Stomach (tissue), 9 donors: Measurements from ENCODE around the gene GAP43. TPM values are rescaled to one million over a fixed set of nuclear protein-coding genes. Genes with fewer than 3 reads are reported as not detected.

Experiments
- DNase-seq, 2 donors: peaks; one replicate each; pipeline versions ENCODE4 v3.0.0 to v3.0.0-alpha.2; 2013 to 2019
- H3K27ac ChIP-seq, 5 donors: fragments of 200-600 bp in 4 of 5; sonication (generic) in 4 of 5; one replicate each; pipeline ENCODE4 v1.5.1; 2013 to 2019; ENCODE audit warnings: mild to moderate bottlenecking in 1 of 5, moderate library complexity in 1 of 5
- H3K27me3 ChIP-seq, 3 donors: fragments of 200-600 bp; sonication (generic); one replicate each; pipeline ENCODE4 v1.5.1; 2017 to 2019; ENCODE audit warnings: mixed run types in 1 of 3
- H3K36me3 ChIP-seq, 4 donors: fragments of 200-600 bp; sonication (generic); 1 replicate in 3 of 4; 2 replicates in 1 of 4; pipeline ENCODE4 v1.5.1; 2016 to 2019
- H3K4me1 ChIP-seq, 4 donors: fragments of 200-600 bp; sonication (generic); one replicate each; pipeline ENCODE4 v1.5.1; 2016 to 2019
- H3K4me3 ChIP-seq, 4 donors: fragments of 200-600 bp; sonication (generic) in 3 of 4; one replicate each; pipeline ENCODE4 v1.5.1; 2016 to 2019; ENCODE audit warnings: mild to moderate bottlenecking in 1 of 4
- H3K9me3 ChIP-seq, 4 donors: fragments of 200-600 bp; sonication (generic); one replicate each; pipeline ENCODE4 v1.5.1; 2016 to 2019
- EP300 ChIP-seq: sonication (generic); formaldehyde crosslinking; IDR thresholded peaks from one replicate; pipeline ENCODE4 v1.6.1; 2017; ENCODE audit warnings: antibody characterized with exemption
- POLR2A ChIP-seq, 4 donors: fragments of 450-650 bp; IDR thresholded peaks; one replicate each; pipeline ENCODE4 v1.6.1; 2016; ENCODE audit warnings: antibody characterized with exemption in 4 of 4, control low read depth in 2 of 4, mild to moderate bottlenecking in 1 of 4, moderate library complexity in 1 of 4
- POLR2AphosphoS5 ChIP-seq, 3 donors: sonication (generic); formaldehyde crosslinking; IDR thresholded peaks; one replicate each; pipeline ENCODE4 v1.6.1; 2016; ENCODE audit warnings: antibody characterized with exemption in 3 of 3
- WGBS, 5 donors: extraction: QIAGEN DNeasy Blood & Tissue Kit in 3 of 5; methylation state at CpG; one replicate each; pipeline versions ENCODE4 v1.1.5 to v1.1.7; 2013 to 2018; 5-methylcytosine and 5-hydroxymethylcytosine counted together
- intact Hi-C: fragments of 100-400 bp; cut with DNase I; formaldehyde crosslinking; loops from one replicate; pipeline ENCODE4 v1.15.1; 2023; ENCODE audit warnings: low total_unique reads
- polyA plus RNA-seq, 3 donors: library from polyadenylated mRNA; stranded (reverse); fragments of 200-250 nt; gene quantifications; one replicate each; pipeline ENCODE4 v1.2.3, GENCODE V29; 2013
- total RNA-seq, 5 donors: library from RNA; depleted of rRNA; stranded (reverse); fragments of >200 nt; gene quantifications; one replicate each; pipeline versions ENCODE4 v1.1.0 to v1.2.3, GENCODE V29; 2014 to 2016
- TF ChIP-seq, protein P1 (sequence below), 7 experiments: fragments of 450-650 bp in 4 of 7; fragments of 200-600 bp in 3 of 7; sonication (generic) in 3 of 7; IDR thresholded peaks; one replicate each; pipeline ENCODE4 v1.5.1; 2016 to 2019; ENCODE audit warnings: antibody characterized with exemption in 7 of 7, control low read depth in 2 of 7, mild to moderate bottlenecking in 1 of 7
- donor health status: healthy with polysubstance abuse.
- donor health status: Bipolar disorder and iron deficiency.
- donor health status: healthy.

The GAP43 gene
- total and polyA plus RNA-seq, 8 donors: 1.00 to 4.8 (median 1.4) TPM; not detected in 2

DNA sequence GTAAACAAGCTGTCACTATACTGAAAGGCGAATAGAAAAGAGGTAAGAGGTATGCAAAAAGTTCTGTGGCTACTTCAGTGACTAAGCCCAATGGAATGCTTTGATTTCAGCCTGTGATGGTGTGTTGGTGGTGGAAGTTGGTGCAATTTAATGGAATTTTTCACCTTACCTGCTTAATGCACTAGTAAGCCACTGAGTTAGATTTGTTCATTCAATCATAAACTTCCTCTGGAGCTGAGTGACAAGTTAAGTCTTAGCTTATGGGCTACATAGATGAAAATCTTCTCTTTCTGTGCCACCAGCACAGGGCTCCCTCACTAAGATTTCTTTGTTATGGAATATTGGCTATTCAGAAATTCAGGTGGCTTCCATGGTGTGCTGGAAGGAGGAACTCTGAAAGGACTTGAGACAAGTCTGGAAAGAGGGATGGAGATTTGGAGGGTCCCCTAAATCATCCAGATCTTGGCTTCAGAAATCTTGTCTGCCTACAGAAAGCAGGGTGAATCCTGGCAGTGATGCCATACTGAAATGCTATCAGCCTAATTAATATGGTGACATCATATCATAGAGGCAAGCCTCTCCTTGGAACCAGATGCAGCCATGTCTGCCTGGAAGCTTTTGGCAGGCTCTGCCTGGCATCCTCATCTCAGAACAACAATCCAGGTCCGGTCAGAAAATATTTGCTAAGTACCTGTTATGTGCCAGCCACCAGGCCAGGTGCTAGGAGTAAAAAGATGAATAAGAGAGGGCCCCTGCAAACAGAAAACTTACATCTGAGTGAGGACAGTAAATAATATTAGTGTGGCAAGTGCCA lies 8.1 kb upstream of the GAP43 start:
- no peaks in the 10 kb centered on the region for H3K36me3 ChIP-seq
- H3K4me3 ChIP-seq: no peak overlapping the region
- intact Hi-C loops: no loop called here
- TF ChIP-seq EP300 (no peak), POLR2A (IDR thresholded peaks at IDR 0.05) (no peak), POLR2AphosphoS5 (IDR thresholded peaks at IDR 0.05) (no peak)
- TF ChIP-seq, protein P1, sequence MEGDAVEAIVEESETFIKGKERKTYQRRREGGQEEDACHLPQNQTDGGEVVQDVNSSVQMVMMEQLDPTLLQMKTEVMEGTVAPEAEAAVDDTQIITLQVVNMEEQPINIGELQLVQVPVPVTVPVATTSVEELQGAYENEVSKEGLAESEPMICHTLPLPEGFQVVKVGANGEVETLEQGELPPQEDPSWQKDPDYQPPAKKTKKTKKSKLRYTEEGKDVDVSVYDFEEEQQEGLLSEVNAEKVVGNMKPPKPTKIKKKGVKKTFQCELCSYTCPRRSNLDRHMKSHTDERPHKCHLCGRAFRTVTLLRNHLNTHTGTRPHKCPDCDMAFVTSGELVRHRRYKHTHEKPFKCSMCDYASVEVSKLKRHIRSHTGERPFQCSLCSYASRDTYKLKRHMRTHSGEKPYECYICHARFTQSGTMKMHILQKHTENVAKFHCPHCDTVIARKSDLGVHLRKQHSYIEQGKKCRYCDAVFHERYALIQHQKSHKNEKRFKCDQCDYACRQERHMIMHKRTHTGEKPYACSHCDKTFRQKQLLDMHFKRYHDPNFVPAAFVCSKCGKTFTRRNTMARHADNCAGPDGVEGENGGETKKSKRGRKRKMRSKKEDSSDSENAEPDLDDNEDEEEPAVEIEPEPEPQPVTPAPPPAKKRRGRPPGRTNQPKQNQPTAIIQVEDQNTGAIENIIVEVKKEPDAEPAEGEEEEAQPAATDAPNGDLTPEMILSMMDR (IDR thresholded peaks at IDR 0.05): no peak
- no peak for DNase-seq
- no peak overlapping the region for H3K27ac ChIP-seq
- H3K27me3 ChIP-seq: no peaks in the 10 kb centered on the region
- no peaks in the 10 kb centered on the region for H3K9me3 ChIP-seq
- H3K4me1 ChIP-seq: no peaks in the 10 kb centered on the region
- 69 to 80% (median 75%) methylated on average over 2 of the region's 2 CpGs for WGBS, 5 donors

- Histone ChIP-seq H3K27ac (no peak overlapping the region), H3K4me1 (no peaks in the 10 kb centered on the region), H3K4me3 (no peak overlapping the region), H3K9me3 (no peaks in the 10 kb centered on the region), H3K36me3 (no peaks in the 10 kb centered on the region), H3K27me3 (no peaks in the 10 kb centered on the region)
- TF ChIP-seq, protein P1 (IDR thresholded peaks at IDR 0.05): no peak
- no peak for DNase-seq
- 71 to 86% (median 82%) methylated on average over 4 of the region's 4 CpGs for WGBS, 5 donors
- intact Hi-C loops: no loop called here
These were observed 6.8 kb upstream of the GAP43 start for GRCh38 chr3:115616461-115616860.

- Histone ChIP-seq H3K36me3 (no peaks in the 10 kb centered on the region), H3K27ac (no peak overlapping the region), H3K27me3 (no peaks in the 10 kb centered on the region), H3K4me1 (no peaks in the 10 kb centered on the region), H3K4me3 (no peak overlapping the region), H3K9me3 (no peaks in the 10 kb centered on the region)
- intact Hi-C loops: no loop called here
- no peak for DNase-seq
- TF ChIP-seq, protein P1 (IDR thresholded peaks at IDR 0.05): no peak
- TF ChIP-seq EP300 (no peak), POLR2AphosphoS5 (IDR thresholded peaks at IDR 0.05) (no peak), POLR2A (IDR thresholded peaks at IDR 0.05) (no peak)
- 52 to 69% (median 68%) methylated on average over 1 of the region's 1 CpG for WGBS, 5 donors
These were observed 5.7 kb upstream of the GAP43 start for GRCh38 chr3:115617591-115617990.

GRCh38 chr3:115624029-115624741 lies 875 bp downstream of the GAP43 start:
- peaks cover 0 to 29% (median 26%) of the 10 kb centered on the region in 3 donors for H3K27me3 ChIP-seq
- no peak overlapping the region for H3K27ac ChIP-seq
- no peaks in the 10 kb centered on the region for H3K9me3 ChIP-seq
- no peaks in the 10 kb centered on the region for H3K36me3 ChIP-seq
- peak overlapping the region in 3 of 4 donors; percentile 24 to 33 (median 27) for H3K4me3 ChIP-seq
- 9 to 11% (median 11%) methylated on average over 11 of the region's 11 CpGs for WGBS, 5 donors
- intact Hi-C loops: no loop called here
- DNase-seq: peak in 1 of 2 donors; percentile 7
- no peak for TF ChIP-seq EP300
- no peak for TF ChIP-seq POLR2AphosphoS5 (IDR thresholded peaks at IDR 0.05)
- no peak for TF ChIP-seq POLR2A (IDR thresholded peaks at IDR 0.05)
- TF ChIP-seq, protein P1 (IDR thresholded peaks at IDR 0.05): no peak
- peaks cover 0 to 20% (median 13%) of the 10 kb centered on the region in 4 donors for H3K4me1 ChIP-seq
